ENCODE results near the gene GALNT1. TPM values are rescaled to one million over a fixed set of nuclear protein-coding genes. Genes with fewer than 3 reads are reported as not detected.

GALNT1 gene
- total RNA-seq, 1 experiment from 2014 or later = 80.1 TPM

DNA sequence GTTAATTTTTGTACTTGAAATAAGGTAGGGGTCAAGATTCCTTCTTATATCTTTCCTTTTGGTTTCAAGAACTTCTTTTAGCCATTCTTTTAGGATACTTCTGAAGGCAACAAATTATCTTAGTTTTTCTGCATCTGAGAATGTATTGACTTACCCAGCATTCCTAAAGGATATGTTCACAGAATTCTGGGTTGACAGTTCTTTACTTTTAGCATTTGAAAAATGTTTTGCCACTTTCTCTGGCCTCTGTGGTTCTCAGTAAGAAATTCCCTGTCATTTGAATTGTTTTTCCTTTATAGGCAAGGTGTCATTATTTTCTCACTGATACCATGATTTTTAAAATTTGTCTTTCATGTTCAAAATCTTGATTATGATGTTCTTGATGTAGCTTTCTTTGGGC is 162.4 kb downstream of the GALNT1 start:
- no peak overlapping the region for H3K4me3 Mint-ChIP-seq
- POLR2A ChIA-PET = no interaction called here
- peaks cover 29% of the 10 kb centered on the region for H3K9me3 Mint-ChIP-seq
- H3K27ac Mint-ChIP-seq = no peak overlapping the region
- CTCF ChIA-PET = no interaction called here
- no peaks in the 10 kb centered on the region for H3K27me3 Mint-ChIP-seq (ENCODE audit: low read depth)
- H3K4me1 Mint-ChIP-seq = peaks cover 14% of the 10 kb centered on the region
- DNase-seq (ENCODE audit: low spot score) = no peak
- TF ChIP-seq SMAD3 (CRISPR knock-in tag; IDR thresholded peaks at IDR 0.05; ENCODE audit: borderline replicate concordance) (no peak), ZBTB21 (CRISPR knock-in tag; IDR thresholded peaks at IDR 0.05; ENCODE audit: borderline replicate concordance) (no peak), TP53 (CRISPR knock-in tag; IDR thresholded peaks at IDR 0.05) (no peak), ESRRA (CRISPR knock-in tag; IDR thresholded peaks at IDR 0.05; ENCODE audit: borderline replicate concordance) (no peak), ETV6 (CRISPR knock-in tag; IDR thresholded peaks at IDR 0.05) (no peak), HMGA2 (CRISPR knock-in tag; IDR thresholded peaks at IDR 0.05) (no peak), TEAD1 (CRISPR knock-in tag; IDR thresholded peaks at IDR 0.05) (no peak)
- TF ChIP-seq, protein P1, sequence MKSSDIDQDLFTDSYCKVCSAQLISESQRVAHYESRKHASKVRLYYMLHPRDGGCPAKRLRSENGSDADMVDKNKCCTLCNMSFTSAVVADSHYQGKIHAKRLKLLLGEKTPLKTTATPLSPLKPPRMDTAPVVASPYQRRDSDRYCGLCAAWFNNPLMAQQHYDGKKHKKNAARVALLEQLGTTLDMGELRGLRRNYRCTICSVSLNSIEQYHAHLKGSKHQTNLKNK (CRISPR knock-in tag; IDR thresholded peaks at IDR 0.05) = no peak
- TF ChIP-seq, protein P2, sequence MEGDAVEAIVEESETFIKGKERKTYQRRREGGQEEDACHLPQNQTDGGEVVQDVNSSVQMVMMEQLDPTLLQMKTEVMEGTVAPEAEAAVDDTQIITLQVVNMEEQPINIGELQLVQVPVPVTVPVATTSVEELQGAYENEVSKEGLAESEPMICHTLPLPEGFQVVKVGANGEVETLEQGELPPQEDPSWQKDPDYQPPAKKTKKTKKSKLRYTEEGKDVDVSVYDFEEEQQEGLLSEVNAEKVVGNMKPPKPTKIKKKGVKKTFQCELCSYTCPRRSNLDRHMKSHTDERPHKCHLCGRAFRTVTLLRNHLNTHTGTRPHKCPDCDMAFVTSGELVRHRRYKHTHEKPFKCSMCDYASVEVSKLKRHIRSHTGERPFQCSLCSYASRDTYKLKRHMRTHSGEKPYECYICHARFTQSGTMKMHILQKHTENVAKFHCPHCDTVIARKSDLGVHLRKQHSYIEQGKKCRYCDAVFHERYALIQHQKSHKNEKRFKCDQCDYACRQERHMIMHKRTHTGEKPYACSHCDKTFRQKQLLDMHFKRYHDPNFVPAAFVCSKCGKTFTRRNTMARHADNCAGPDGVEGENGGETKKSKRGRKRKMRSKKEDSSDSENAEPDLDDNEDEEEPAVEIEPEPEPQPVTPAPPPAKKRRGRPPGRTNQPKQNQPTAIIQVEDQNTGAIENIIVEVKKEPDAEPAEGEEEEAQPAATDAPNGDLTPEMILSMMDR (IDR thresholded peaks at IDR 0.05) = no peak
- TF ChIP-seq, protein P3, sequence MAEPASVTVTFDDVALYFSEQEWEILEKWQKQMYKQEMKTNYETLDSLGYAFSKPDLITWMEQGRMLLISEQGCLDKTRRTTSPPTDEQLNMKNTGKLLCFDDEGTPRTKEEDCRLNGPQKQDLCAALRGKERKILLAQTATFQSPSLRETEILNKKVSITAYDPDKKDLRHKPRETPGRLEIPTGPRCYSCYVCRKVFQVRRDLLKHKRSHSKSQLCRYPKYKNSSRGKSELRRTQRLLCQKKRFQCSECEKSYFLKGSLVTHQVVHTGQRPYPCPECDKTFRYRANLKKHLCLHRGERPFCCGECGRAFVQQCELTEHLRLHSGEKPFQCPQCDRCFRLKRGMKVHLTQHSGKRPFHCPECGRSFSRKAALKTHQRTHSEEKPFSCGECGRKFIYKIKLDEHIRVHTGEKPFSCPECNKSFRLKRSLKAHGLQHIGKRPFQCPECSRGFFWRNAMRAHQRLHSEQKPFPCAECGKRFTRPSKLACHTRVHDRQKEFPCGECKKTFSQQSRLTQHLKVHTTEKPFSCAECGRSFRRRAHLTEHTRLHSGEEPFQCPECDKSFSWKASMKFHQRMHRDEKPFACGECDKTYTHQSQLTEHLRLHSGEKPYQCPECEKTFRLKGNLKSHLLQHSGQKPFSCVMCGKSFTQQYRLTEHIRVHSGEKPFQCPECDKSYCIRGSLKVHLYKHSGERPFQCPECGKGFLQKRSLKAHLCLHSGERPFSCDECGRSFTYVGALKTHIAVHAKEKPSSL (CRISPR knock-in tag; conservative IDR thresholded peaks at IDR 0.05) = no peak
- TF ChIP-seq, protein P4, sequence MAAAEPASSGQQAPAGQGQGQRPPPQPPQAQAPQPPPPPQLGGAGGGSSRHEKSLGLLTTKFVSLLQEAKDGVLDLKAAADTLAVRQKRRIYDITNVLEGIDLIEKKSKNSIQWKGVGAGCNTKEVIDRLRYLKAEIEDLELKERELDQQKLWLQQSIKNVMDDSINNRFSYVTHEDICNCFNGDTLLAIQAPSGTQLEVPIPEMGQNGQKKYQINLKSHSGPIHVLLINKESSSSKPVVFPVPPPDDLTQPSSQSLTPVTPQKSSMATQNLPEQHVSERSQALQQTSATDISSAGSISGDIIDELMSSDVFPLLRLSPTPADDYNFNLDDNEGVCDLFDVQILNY (CRISPR knock-in tag; IDR thresholded peaks at IDR 0.05) = no peak
- TF ChIP-seq, protein P5, sequence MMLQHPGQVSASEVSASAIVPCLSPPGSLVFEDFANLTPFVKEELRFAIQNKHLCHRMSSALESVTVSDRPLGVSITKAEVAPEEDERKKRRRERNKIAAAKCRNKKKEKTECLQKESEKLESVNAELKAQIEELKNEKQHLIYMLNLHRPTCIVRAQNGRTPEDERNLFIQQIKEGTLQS (CRISPR knock-in tag; conservative IDR thresholded peaks at IDR 0.05) = no peak
- TF ChIP-seq, protein P6, sequence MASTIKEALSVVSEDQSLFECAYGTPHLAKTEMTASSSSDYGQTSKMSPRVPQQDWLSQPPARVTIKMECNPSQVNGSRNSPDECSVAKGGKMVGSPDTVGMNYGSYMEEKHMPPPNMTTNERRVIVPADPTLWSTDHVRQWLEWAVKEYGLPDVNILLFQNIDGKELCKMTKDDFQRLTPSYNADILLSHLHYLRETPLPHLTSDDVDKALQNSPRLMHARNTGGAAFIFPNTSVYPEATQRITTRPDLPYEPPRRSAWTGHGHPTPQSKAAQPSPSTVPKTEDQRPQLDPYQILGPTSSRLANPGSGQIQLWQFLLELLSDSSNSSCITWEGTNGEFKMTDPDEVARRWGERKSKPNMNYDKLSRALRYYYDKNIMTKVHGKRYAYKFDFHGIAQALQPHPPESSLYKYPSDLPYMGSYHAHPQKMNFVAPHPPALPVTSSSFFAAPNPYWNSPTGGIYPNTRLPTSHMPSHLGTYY (CRISPR knock-in tag; IDR thresholded peaks at IDR 0.05) = no peak
- TF ChIP-seq, protein P7, sequence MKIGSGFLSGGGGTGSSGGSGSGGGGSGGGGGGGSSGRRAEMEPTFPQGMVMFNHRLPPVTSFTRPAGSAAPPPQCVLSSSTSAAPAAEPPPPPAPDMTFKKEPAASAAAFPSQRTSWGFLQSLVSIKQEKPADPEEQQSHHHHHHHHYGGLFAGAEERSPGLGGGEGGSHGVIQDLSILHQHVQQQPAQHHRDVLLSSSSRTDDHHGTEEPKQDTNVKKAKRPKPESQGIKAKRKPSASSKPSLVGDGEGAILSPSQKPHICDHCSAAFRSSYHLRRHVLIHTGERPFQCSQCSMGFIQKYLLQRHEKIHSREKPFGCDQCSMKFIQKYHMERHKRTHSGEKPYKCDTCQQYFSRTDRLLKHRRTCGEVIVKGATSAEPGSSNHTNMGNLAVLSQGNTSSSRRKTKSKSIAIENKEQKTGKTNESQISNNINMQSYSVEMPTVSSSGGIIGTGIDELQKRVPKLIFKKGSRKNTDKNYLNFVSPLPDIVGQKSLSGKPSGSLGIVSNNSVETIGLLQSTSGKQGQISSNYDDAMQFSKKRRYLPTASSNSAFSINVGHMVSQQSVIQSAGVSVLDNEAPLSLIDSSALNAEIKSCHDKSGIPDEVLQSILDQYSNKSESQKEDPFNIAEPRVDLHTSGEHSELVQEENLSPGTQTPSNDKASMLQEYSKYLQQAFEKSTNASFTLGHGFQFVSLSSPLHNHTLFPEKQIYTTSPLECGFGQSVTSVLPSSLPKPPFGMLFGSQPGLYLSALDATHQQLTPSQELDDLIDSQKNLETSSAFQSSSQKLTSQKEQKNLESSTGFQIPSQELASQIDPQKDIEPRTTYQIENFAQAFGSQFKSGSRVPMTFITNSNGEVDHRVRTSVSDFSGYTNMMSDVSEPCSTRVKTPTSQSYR (CRISPR knock-in tag; IDR thresholded peaks at IDR 0.05) = no peak
- H3K36me3 Mint-ChIP-seq = peaks cover 9% of the 10 kb centered on the region
- no peak for ATAC-seq

DNA sequence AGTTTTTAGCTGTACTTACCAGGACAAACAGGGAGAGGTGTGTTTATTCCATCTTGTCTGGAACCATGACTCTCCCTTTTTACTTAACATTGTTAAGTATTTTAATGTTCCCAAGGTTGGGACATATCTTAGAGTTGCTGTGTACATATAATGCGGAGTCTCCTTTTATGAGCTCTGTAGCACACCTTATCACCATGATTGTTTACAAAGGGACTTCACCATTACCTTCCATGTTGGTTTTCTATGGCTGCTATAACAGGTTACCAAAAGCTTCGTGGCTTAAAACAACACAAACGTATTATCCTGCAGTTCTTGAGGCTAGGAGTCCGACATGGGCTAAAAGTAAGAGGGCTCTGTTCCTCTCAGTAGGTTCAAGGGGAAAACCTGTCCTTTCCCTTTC is 164.3 kb downstream of the GALNT1 start:
- peaks cover 19% of the 10 kb centered on the region for H3K4me1 Mint-ChIP-seq
- CTCF ChIA-PET = interaction anchor here (0.8 kb wide), 1 partner anchor 11 kb away, joined by 3 read pairs; no protein-coding TSS in a partner anchor

More for the DNA sequence above, 164.3 kb downstream of the GALNT1 start:
- Mint-ChIP-seq H3K27me3 (ENCODE audit: low read depth) (no peaks in the 10 kb centered on the region), H3K27ac (no peak overlapping the region), H3K4me3 (no peak overlapping the region), H3K9me3 (peaks cover 21% of the 10 kb centered on the region), H3K36me3 (peaks cover 6% of the 10 kb centered on the region)
- DNase-seq (ENCODE audit: low spot score) (no peak), ATAC-seq (no peak)
- POLR2A ChIA-PET = no interaction called here
- TF ChIP-seq, protein P2 (IDR thresholded peaks at IDR 0.05) = no peak
- TF ChIP-seq FOXP1 (CRISPR knock-in tag; IDR thresholded peaks at IDR 0.05; ENCODE audit: borderline replicate concordance) (no peak), FOXP4 (CRISPR knock-in tag; IDR thresholded peaks at IDR 0.05) (no peak)

Data from WTC11 (cell line).